Vagina (tissue), 2 donors: Measurements from ENCODE around the gene GDF9.
"Not testable (repeated sequence)": the region's sequence is repeated elsewhere in the genome, so short reads cannot be mapped to it uniquely, and the experiment has no call there.

Experiments
- CTCF ChIP-seq, 3 experiments: fragments of 450-650 bp in 2 of 3; fragments of 200-600 bp in 1 of 3; sonication (generic) in 1 of 3; IDR thresholded peaks; one replicate each; pipeline ENCODE4 v1.5.1; 2017 to 2019; ENCODE audit warnings: antibody characterized with exemption in 3 of 3, mild to moderate bottlenecking in 2 of 3, moderate library complexity in 2 of 3
- POLR2A ChIP-seq, 2 donors: fragments of 450-650 bp; IDR thresholded peaks; one replicate each; pipeline ENCODE4 v1.6.1; 2017; ENCODE audit warnings: antibody characterized with exemption in 2 of 2, mild to moderate bottlenecking in 2 of 2, moderate library complexity in 2 of 2
- POLR2AphosphoS5 ChIP-seq, 2 donors: sonication (generic); formaldehyde crosslinking; IDR thresholded peaks; one replicate each; pipeline ENCODE4 v1.9.0; 2017; ENCODE audit warnings: antibody characterized with exemption in 2 of 2, mild to moderate bottlenecking in 2 of 2, low read depth in 1 of 2; ENCODE audit not compliant: insufficient read depth in 1 of 2

- not testable (repeated sequence) for TF ChIP-seq POLR2A (IDR thresholded peaks at IDR 0.05); CTCF (IDR thresholded peaks at IDR 0.05); POLR2AphosphoS5 (IDR thresholded peaks at IDR 0.05; ENCODE audit: insufficient read depth in 1 of 2, low read depth in 1 of 2)
Observed at GRCh38 chr5:132854992-132855391, 11.3 kb downstream of the GDF9 start.
